Activated T-cell treated with anti-CD3 and anti-CD28 coated beads for 24 hours (primary cell): ENCODE measurements around the gene PHYHD1.

Experiments used
- DNase-seq: peaks from one replicate; pipeline ENCODE4 v3.0.0-alpha.2; 2020; ENCODE audit warnings: low read depth

PHYHD1 gene

GRCh38 chr9:128983536-128983935 is 62.8 kb downstream of the PHYHD1 start:
- no peak for DNase-seq

GRCh38 chr9:128986671-128987070 is 65.9 kb downstream of the PHYHD1 start:
- DNase-seq, result no peak

GRCh38 chr9:128987805-128988204 is 67.0 kb downstream of the PHYHD1 start:
- no peak for DNase-seq
